Kidney (tissue), 14 donors: Measurements from ENCODE around the gene TSPAN1. TPM values are rescaled to one million over a fixed set of nuclear protein-coding genes. Genes with fewer than 3 reads are reported as not detected.

ENCODE experiments used
- DNase-seq, 5 donors: peaks; one replicate each; pipeline ENCODE4 v3.0.0-alpha.2; 2013 to 2020
- FAIRE-seq: peaks from 2 replicates; lab custom pipeline; 2012; peaks lifted over from hg19 to GRCh38; lab: Jason Lieb, UNC
- H3K27ac ChIP-seq, 2 donors: one replicate each; pipeline ENCODE4 v1.7.0; 2013; ENCODE audit warnings: low read depth in 2 of 2, low read length in 2 of 2, inconsistent platforms in 1 of 2
- H3K27me3 ChIP-seq: one replicate; pipeline ENCODE4 v1.7.1; 2013; ENCODE audit warnings: low read length, inconsistent platforms; ENCODE audit not compliant: control insufficient read depth, insufficient read depth
- H3K36me3 ChIP-seq, 3 donors: one replicate each; pipeline versions ENCODE4 v1.7.0 to v1.7.1; 2013; ENCODE audit warnings: low read length in 3 of 3, control low read depth in 1 of 3, inconsistent platforms in 1 of 3; ENCODE audit not compliant: insufficient read depth in 3 of 3, control insufficient read depth in 2 of 3
- H3K4me1 ChIP-seq, 3 donors: one replicate each; pipeline versions ENCODE4 v1.7.0 to v1.7.1; 2013; ENCODE audit warnings: low read length in 3 of 3, inconsistent platforms in 1 of 3, low read depth in 1 of 3; ENCODE audit not compliant: control insufficient read depth in 2 of 3, insufficient read depth in 2 of 3
- H3K4me3 ChIP-seq, 3 donors: one replicate each; pipeline versions ENCODE4 v1.7.0 to v1.8.1; 2013; ENCODE audit warnings: low read length in 3 of 3, control low read depth in 1 of 3, inconsistent platforms in 1 of 3
- H3K9ac ChIP-seq, 3 donors: one replicate each; pipeline versions ENCODE4 v1.7.0 to v1.7.1; 2013; ENCODE audit warnings: low read length in 3 of 3, control low read depth in 1 of 3, inconsistent platforms in 1 of 3
- H3K9me3 ChIP-seq, 3 donors: one replicate each; pipeline versions ENCODE4 v1.7.0 to v1.7.1; 2013; ENCODE audit warnings: low read length in 3 of 3, control low read depth in 1 of 3, inconsistent platforms in 1 of 3; ENCODE audit not compliant: control insufficient read depth in 2 of 3, insufficient read depth in 1 of 3
- intact Hi-C: fragments of 100-400 bp; cut with DNase I; formaldehyde crosslinking; loops from one replicate; pipeline ENCODE4 v1.11.1; 2022
- polyA plus RNA-seq: library from polyadenylated mRNA; stranded (reverse); fragments of 350-450 nt; fragmentation: Illumina TruSeq; extraction: RNeasy Lipid Tissue Mini Kit (QIAGEN cat#74804); gene quantifications from one replicate; pipeline ENCODE4 v1.2.3, GENCODE V29; 2014; ENCODE audit warnings: low read depth, low replicate concordance; ENCODE audit not compliant: insufficient read depth
- total RNA-seq: library from RNA; stranded (reverse); fragmentation: NEBNext Ultra II Directional; extraction: Animal tissue kit (Norgen Biotek cat#: 25700); gene quantifications from one replicate; pipeline ENCODE4 v1.2.1, GENCODE V29; 2021
- TF ChIP-seq, protein P1 (sequence below): IDR thresholded peaks from 3 replicates; pipeline ENCODE4 v1.5.1; 2012; ENCODE audit warnings: mild to moderate bottlenecking, moderate library complexity, borderline replicate concordance; ENCODE audit not compliant: insufficient read depth; ENCODE audit errors: extremely low read depth
- donor health status: control.
- donor health status: control.
- donor health status: control.
- donor health status: control.
- donor health status: control.
- donor health status: DM: yes; HTN: yes; CAD: no.
- donor health status: Normal renal cell carcinoma (clear cell type).

TSPAN1 gene
- total and polyA plus RNA-seq, 2 donors from 2014 or later = 518 to 578 TPM

DNA sequence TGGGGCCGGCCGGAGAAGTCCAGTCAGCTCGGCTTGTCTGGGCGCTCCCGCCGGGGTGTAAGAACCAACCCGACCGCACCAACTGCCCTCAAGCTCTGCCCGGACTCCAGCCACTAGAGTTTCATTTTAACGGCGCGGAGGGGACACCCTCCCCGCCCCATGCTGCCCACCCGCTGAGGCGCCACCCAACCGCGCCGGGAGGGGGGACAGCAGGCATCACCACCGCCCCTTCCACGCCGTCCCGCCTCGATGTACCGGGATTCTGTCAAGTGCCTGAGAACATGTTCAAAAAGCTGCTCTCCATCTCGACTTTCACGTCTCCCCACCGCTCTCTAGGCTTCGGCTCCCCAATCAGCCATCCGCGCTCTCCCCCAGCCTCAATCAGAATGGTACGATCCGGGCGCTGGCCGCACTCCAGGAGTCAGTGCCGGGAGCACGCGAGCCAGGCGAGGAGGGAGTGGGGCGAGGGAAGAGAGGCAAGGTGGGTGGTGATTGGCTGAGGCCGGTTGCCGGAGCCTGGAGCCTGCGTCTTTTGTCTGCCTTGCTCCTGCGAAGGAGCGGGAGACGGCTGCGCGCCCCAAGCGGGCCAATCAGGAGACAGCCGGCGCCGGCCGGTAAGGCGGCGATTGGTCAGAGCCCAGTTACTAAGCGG lies 42.2 kb upstream of the TSPAN1 start, which contains the start of gene PIK3R3:
PIK3R3 (minus strand) TSS at position 101 of the 652 bp plus-strand sequence. CDS start 677 bp downstream, outside the sequence.
- FAIRE-seq = peak; percentile 78
- intact Hi-C loops = no loop called here

DNA sequence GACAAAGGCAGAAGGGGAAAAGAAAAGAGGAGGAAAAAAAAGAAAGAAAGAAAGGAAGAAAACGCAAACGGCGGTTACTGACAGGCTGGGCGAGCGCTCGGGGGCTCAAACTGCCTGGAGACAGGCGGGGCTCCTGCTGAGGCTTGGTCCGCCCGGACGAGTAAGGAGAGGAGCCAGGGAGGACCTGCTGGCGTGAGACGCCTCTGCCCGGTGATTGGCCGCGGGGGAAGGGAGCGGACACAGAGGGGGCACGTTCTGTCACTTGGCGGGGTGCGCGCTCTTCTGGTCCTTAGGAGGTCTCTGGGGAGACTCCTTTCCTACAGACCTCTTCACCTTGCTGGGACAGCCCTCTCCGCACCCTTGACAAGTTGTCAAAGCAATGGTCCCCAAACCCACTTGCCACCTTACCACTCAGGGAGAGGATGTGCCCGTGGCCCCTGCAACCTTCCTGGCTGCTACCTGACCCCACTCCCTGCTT lies 41.7 kb upstream of the TSPAN1 start:
- H3K4me1 ChIP-seq = peaks cover 4 to 8% (median 7%) of the 10 kb centered on the region in 3 donors
- peak overlapping the region; percentile 85 to 92 for H3K27ac ChIP-seq
- DNase-seq (no peak), FAIRE-seq (no peak)
- TF ChIP-seq, protein P1, sequence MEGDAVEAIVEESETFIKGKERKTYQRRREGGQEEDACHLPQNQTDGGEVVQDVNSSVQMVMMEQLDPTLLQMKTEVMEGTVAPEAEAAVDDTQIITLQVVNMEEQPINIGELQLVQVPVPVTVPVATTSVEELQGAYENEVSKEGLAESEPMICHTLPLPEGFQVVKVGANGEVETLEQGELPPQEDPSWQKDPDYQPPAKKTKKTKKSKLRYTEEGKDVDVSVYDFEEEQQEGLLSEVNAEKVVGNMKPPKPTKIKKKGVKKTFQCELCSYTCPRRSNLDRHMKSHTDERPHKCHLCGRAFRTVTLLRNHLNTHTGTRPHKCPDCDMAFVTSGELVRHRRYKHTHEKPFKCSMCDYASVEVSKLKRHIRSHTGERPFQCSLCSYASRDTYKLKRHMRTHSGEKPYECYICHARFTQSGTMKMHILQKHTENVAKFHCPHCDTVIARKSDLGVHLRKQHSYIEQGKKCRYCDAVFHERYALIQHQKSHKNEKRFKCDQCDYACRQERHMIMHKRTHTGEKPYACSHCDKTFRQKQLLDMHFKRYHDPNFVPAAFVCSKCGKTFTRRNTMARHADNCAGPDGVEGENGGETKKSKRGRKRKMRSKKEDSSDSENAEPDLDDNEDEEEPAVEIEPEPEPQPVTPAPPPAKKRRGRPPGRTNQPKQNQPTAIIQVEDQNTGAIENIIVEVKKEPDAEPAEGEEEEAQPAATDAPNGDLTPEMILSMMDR = no peak
- H3K9me3 ChIP-seq = no peaks in the 10 kb centered on the region
- peak overlapping the region; percentile 52 to 78 (median 61) for H3K9ac ChIP-seq
- intact Hi-C loops = no loop called here
- no peaks in the 10 kb centered on the region for H3K36me3 ChIP-seq
- H3K4me3 ChIP-seq = peak overlapping the region; percentile 53 to 91 (median 75)
- H3K27me3 ChIP-seq = no peaks in the 10 kb centered on the region

More for the DNA sequence above, 42.2 kb upstream of the TSPAN1 start, which contains the start of gene PIK3R3:
- peak within 1 kb of the TSS; percentile 93 to 97 for H3K27ac ChIP-seq
- H3K4me1 ChIP-seq = peaks cover 4 to 8% (median 7%) of the 10 kb centered on the region in 3 donors
- no peaks in the 10 kb centered on the region for H3K36me3 ChIP-seq
- peak within 1 kb of the TSS; percentile 86 to 91 (median 87) for H3K4me3 ChIP-seq
- TF ChIP-seq, protein P1 = peak; percentile 8
- H3K9ac ChIP-seq = peak within 1 kb of the TSS; percentile 78 to 93 (median 87)
- DNase-seq = peak; percentile 99 to 100 (median 99)
- no peaks in the 10 kb centered on the region for H3K9me3 ChIP-seq
- H3K27me3 ChIP-seq = no peaks in the 10 kb centered on the region

DNA sequence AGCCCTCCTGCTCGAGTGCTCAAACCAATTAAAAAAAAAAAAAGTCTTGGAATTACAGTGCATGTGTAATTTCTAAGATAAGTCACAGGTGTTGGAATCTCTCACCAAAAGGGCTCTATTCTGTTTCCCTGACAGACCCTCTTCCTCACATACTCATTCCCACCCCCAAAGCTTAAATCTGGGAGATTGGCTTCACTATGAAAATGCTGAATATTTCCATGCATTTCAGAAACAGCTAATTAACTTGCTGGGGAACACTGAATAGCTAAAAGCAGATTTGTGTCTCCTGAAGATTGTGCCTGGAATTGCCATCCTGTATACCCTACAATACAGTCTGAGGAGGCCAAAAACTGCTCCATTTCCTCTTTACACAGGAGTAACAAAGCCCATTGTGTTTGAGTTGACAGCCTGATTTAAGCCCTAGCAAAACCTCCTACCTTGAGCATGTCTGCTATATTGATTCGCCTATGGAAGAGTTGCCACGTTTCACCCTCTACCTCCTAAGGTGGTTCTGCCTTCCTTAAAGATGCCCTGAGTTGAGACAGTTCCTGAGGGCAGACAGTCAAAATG lies 41.0 kb upstream of the TSPAN1 start:
- TF ChIP-seq, protein P1 = no peak
- Histone ChIP-seq H3K9me3 (no peaks in the 10 kb centered on the region), H3K9ac (peak overlapping the region; percentile 52 to 78 (median 61)), H3K36me3 (no peaks in the 10 kb centered on the region), H3K27me3 (no peaks in the 10 kb centered on the region), H3K4me1 (peaks cover 4 to 8% (median 7%) of the 10 kb centered on the region in 3 donors), H3K27ac (peak overlapping the region; percentile 85 to 92), H3K4me3 (peak overlapping the region; percentile 53 to 91 (median 75))
- intact Hi-C loops = no loop called here
- DNase-seq (peak in 2 of 5 donors; percentile 5 to 12), FAIRE-seq (no peak)
